Measurements from ENCODE around the gene RPA1.
A peak's percentile ranks its signal among the peaks of the same experiment; 100 is the strongest.
"Not testable (repeated sequence)": the region's sequence is repeated elsewhere in the genome, so short reads cannot be mapped to it uniquely, and the experiment has no call there.

The RPA1 gene

GRCh38 chr17:1820528-1821252 lies 9.1 kb upstream of the RPA1 start:
- peak; percentile 13 for DNase-seq

DNA sequence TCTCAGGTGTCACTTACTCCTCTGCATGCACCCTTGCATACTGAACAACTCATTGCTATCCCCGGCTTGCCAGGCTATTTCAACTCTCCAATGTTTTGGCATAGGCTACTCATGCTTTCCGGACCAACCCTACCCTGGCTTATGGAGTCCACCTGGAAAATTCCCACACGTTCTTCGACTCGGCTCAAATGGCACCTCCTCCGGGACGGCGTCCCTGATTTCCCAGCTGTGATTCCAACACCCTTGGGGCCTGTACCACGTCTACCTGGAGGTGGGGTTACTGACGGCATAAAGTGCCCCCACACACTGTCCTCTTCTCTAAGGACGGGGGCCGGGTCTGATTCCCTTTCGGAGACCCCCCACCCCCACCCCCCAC lies 601 bp upstream of the RPA1 start:
- DNase-seq = no peak

- no peak for DNase-seq
Measured at GRCh38 chr17:1830288-1830687, 483 bp downstream of the RPA1 start.

DNA sequence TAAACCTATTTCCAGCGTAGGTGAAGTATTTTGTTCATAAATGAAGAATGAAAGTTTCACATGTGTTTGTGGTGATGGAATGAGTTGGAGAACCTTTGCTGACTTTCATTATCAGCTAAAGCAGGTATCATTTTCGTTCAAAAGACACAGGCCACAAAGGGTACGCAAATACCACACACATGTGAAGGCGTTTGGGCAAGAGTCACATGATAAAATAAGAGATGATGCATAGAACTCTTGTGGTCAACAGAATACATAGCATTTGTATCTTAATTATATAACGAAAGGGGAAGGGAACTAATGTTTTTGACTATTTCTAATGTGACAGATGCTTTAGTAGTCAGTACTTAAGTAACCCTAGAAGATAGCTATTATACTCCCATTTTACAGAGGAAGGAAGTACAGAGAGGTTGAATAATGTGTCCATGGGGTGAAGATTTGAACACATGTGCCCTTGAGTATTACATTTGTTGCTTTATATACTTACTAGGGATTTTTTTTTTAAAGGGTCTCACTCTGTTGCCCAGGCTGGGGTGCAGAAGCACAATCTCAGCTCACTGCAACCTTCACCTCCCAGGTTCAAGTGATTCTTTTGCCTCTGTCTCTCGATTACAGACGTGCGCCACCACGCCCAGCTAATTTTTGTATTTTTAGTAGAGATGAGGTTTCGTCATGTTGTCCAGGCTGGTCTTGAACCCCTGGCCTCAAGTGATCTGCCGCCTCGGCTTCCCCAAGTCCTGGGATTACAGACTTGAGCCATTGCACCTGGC lies 4.8 kb downstream of the RPA1 start:
- DNase-seq = no peak

DNA sequence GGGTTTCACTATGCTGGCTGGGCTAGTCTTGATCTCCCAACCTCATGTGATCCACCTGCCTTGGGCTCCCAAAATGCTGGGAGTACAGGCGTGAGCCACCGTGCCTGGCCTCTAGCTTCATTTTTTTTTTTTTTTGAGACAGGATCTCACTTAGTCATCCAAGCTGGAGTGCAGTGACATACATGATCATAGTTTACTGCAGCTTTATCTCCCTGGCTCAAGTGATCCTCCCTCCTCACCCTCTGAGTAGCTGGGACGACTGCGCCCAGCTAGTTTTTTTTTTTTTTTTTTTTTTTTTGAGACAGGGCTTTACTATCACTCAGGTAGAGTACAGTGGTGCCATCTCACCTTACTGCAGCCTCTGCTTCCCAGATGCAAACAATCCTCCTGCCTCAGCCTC lies 9.7 kb downstream of the RPA1 start:
- no peak for DNase-seq

DNA sequence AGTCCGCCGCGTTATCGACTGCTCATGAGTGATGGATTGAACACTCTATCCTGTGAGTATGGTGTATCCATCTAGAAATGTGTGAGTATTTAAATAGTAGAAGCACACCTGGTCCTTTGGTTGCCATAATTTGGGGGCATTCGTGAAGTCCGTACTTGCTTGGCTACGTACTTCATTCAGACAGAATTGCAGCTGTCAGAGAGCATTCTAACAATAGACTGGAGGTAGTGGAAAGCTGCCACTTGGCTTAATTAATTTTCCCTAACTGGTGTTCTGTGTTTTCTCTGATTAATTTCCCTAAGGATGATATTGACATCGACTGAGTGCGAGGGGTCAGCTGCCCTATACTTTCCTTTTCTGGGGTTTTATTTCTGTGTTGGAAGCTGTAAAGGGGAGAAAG lies 14.1 kb downstream of the RPA1 start:
- DNase-seq = no peak

DNA sequence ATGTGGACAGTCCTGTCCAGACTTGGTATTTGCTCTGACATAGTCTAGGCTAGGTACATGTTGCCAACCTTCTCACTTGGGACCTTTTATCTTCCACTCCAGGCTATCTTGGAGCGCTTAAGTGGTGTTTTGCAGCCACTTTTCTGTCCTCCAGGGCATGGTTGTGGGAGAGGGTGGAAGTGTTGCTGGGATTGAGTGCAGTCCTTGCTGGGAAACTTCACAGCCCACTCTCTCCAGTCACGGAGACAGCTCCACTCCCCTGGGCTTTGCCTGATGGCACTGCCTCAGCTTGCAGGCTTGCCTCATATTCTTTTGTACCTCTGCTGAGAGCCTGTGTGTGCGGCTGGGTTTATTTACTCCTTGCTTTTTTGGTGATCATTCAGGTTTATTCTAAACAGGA lies 17.4 kb downstream of the RPA1 start:
- no peak for DNase-seq

GRCh38 chr17:1852327-1852726 lies 22.5 kb downstream of the RPA1 start:
- DNase-seq = no peak

DNA sequence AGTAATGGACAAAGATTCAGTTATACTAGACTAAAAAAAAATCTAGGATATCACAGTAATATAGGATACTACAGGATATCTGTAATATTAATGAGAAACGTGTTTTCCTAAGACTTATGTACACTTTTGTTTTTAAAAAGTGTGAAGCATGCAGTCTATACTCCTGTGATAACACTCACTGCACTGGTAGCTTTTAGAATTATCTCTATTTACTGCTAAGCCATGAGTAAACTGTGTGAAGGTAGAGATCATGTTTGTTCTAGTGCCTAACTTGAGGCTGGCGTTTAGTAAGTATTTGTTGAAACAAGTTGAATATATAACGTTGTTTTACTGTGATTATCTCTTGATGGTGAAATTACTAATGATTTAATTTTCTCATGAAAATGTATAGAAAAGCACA lies 23.9 kb downstream of the RPA1 start:
- DNase-seq = no peak

- not testable (repeated sequence) for DNase-seq
Measured at GRCh38 chr17:1856462-1856861, 26.7 kb downstream of the RPA1 start.

- no peak for DNase-seq
Measured at GRCh38 chr17:1860978-1861377, 31.2 kb downstream of the RPA1 start.

- DNase-seq = no peak
Measured at GRCh38 chr17:1861391-1862010, 31.7 kb downstream of the RPA1 start.

GRCh38 chr17:1865252-1866037 lies 35.6 kb downstream of the RPA1 start:
- DNase-seq = peak; percentile 20

DNA sequence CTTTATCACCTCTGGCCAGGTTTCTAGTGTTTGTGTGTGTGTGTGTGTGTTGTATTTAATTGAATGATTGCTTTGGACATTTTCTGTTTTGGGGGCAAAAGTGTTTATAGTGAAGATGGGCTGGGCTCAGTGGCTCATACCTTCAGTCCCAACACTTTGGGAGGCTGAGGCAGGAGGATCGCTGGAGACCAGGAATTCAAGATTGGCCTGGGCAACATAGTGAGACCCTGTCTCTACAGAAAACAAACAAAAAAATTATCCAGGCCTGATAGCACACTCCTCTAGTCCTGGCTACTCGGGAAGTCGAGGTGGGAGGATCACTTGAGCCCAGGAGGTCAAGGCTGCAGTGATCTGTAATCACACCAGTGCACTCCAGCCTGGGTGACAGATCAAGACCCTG lies 37.5 kb downstream of the RPA1 start:
- no peak for DNase-seq

GRCh38 chr17:1868090-1868489 lies 38.3 kb downstream of the RPA1 start:
- no peak for DNase-seq

GRCh38 chr17:1870592-1870991 lies 40.8 kb downstream of the RPA1 start:
- no peak for DNase-seq

GRCh38 chr17:1871756-1872155 lies 42.0 kb downstream of the RPA1 start:
- DNase-seq = no peak

GRCh38 chr17:1872254-1872653 lies 42.4 kb downstream of the RPA1 start:
- DNase-seq = no peak

- DNase-seq = no peak
Measured at GRCh38 chr17:1872976-1873375, 43.2 kb downstream of the RPA1 start.

DNA sequence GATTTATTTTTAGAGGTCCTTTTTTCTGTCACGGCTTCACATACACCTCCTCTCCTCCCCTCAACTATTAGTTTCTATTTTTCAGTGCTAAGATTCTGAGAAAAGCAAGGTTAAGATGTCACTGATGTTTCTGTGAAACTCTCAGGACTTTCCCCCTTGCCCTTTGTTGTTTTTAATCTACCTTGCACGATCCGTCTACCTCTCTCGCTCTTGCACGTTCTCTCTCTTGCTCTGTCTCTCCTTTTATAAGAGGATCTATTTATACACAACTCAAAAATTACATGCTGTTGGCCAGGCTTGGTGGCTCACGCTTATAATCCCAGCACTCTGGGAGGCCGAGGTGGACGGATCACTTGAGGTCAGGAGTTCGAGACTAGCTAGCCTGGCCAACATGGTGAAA lies 43.6 kb downstream of the RPA1 start:
- DNase-seq = no peak

DNA sequence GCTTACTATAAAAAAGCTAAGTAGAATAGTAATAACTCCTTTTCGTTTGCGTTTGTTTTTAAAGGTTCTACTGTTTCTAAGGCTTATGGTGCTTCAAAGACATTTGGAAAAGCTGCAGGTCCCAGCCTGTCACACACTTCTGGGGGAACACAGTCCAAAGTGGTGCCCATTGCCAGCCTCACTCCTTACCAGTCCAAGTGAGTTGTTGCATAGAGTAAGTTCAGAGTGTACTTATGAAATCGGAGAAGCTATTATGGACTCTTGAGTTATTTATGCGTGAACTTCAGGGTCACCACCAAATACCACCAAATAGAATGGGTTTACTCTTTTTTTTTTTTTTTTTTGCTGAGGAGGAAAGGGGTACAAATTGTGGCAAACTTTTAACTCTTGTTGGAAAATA lies 45.8 kb downstream of the RPA1 start:
- no peak for DNase-seq

DNA sequence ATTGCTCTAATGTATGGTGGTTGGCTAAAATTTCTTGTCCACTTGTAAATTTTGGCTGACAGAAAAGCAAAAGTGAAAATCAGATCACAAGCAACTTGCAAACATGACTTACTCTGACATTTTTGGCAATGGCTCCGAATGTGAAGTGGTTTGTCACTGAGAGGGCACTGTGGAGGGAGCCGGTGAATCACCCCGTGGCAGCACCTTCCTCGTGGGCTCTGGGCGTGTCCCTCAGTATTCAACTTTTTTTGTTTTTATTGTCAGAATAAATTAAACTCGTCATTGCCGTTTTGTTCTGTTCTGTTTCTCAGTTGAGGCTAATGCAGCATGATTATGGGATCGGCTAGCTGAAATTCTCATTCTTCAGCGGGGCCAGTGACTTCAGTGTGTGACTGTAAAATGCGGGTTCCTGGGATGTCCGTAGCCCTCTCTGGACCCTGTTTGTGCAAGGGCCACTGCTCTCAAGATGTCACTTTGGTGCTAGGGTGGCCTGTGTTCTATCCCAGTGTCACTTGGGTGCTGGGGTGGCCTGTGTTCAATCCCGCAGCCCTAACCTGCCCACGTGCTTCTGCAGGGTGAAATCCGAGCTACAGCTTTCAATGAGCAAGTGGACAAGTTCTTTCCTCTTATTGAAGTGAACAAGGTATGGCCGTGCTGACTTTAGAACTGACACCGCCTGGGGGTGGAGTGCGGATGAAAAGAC lies 48.8 kb downstream of the RPA1 start:
- no peak for DNase-seq
